NT2/D1 (cell line): ENCODE measurements around the gene ULK4.

ENCODE experiments used
- SUZ12 ChIP-seq: IDR thresholded peaks from 2 replicates; pipeline ENCODE4 v1.6.1; 2011; ENCODE audit not compliant: insufficient read length, insufficient read depth; ENCODE audit errors: extremely low read depth
- YY1 ChIP-seq: IDR thresholded peaks from 2 replicates; pipeline ENCODE4 v1.6.1; 2011; ENCODE audit not compliant: insufficient read length, insufficient read depth

DNA sequence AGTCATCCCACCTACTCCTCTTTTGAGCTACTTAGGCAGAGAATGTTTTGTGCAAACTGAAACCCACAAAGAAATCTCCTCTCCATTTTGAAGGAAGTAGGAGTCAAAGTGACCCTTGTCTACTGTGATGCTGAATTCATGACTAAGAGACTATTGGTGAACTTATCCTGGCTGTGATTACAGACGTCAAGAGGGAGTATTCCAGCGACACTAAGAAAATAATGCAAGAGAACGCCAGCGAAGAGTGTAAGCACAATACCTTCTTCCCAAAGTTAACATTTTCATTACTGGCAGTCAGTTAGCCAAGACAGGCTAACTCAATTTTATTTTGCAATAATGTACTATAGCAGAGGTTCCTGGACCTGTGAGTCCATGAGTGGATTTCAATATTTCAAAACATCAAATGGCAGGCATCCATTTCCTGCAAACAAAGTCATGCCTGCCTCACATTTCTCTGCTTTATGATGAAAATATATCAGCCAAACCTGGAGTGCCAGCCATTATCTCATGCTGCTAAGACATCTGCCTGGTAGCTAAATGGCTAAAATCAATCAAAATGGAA is 703.6 kb downstream of the ULK4 start:
- TF ChIP-seq YY1 (no peak), SUZ12 (no peak)
